MCF 10A (cell line): ENCODE results near the gene ZNF536. TPM values are rescaled to one million over a fixed set of nuclear protein-coding genes. Genes with fewer than 3 reads are reported as not detected.

ENCODE experiments used
- BruUV-seq: library from RNA; stranded (reverse); fragments of 400-500 nt; replicated peaks from 2 replicates; lab custom pipeline; 2021; lab: Mats Ljungman, UMichigan
- CTCF ChIA-PET: fragments of 300-600 bp; sonication (Branson Sonifier 250); formaldehyde crosslinking; extraction: SDS; loops from one replicate; lab custom pipeline; 2021; ENCODE audit warnings: antibody characterized with exemption, inconsistent platforms; lab: Yijun Ruan, JAX
- POLR2A ChIA-PET: fragments of 300-600, 350-650 bp; sonication (Branson Sonifier 250); formaldehyde crosslinking; extraction: SDS; loops from one replicate; lab custom pipeline; 2020; ENCODE audit warnings: antibody characterized with exemption, inconsistent platforms; lab: Yijun Ruan, JAX
- DNase-seq: peaks from one replicate; pipeline ENCODE4 v3.0.0-alpha.2; 2018; ENCODE audit not compliant: unreplicated experiment
- H3K27ac Mint-ChIP-seq: one replicate; pipeline ENCODE4 v1.8.0; 2022; ENCODE audit warnings: mild to moderate bottlenecking, low read depth, mixed read lengths; ENCODE audit not compliant: unreplicated experiment
- H3K27me3 Mint-ChIP-seq: one replicate; pipeline ENCODE4 v1.8.0; 2022; ENCODE audit warnings: mixed read lengths; ENCODE audit not compliant: insufficient read depth, unreplicated experiment
- H3K36me3 Mint-ChIP-seq: one replicate; pipeline ENCODE4 v1.8.0; 2022; ENCODE audit warnings: mild to moderate bottlenecking, moderate library complexity, mixed read lengths; ENCODE audit not compliant: insufficient read depth, unreplicated experiment
- H3K4me1 Mint-ChIP-seq: one replicate; pipeline ENCODE4 v1.8.0; 2022; ENCODE audit warnings: mixed read lengths; ENCODE audit not compliant: insufficient read depth, unreplicated experiment
- H3K4me3 Mint-ChIP-seq: one replicate; pipeline ENCODE4 v1.8.0; 2022; ENCODE audit warnings: mild to moderate bottlenecking, moderate library complexity, mixed read lengths; ENCODE audit not compliant: unreplicated experiment
- H3K9me3 Mint-ChIP-seq: one replicate; pipeline ENCODE4 v1.8.0; 2022; ENCODE audit warnings: mixed read lengths; ENCODE audit not compliant: unreplicated experiment
- intact Hi-C: fragments of 100-400 bp; cut with micrococcal nuclease; formaldehyde crosslinking; loops from 2 replicates; pipeline ENCODE4 v1.14.1; 2022
- total RNA-seq: library from RNA; stranded (reverse); gene quantifications from 2 replicates; pipeline ENCODE4 v1.2.3, GENCODE V29; 2022
- TF ChIP-seq, protein P1 (sequence below): fragments of 200-600 bp; IDR thresholded peaks from one replicate; pipeline ENCODE4 v1.8.0; 2022; ENCODE audit warnings: antibody characterized with exemption, mild to moderate bottlenecking; ENCODE audit not compliant: unreplicated experiment

Gene ZNF536
- total RNA-seq, 1 experiment from 2014 or later: not detected

GRCh38 chr19:30579419-30579818 is 207.2 kb downstream of the ZNF536 start:
- intact Hi-C loops: no loop called here
- no peak overlapping the region for H3K4me3 Mint-ChIP-seq
- H3K4me1 Mint-ChIP-seq: no peaks in the 10 kb centered on the region
- no peaks in the 10 kb centered on the region for H3K27me3 Mint-ChIP-seq
- H3K36me3 Mint-ChIP-seq: no peaks in the 10 kb centered on the region
- H3K9me3 Mint-ChIP-seq: peaks cover 61% of the 10 kb centered on the region
- DNase-seq: no peak
- no peak overlapping the region for H3K27ac Mint-ChIP-seq
- ChIA-PET CTCF (interaction anchor here (0.6 to 1.0 kb wide), 2 partner anchors 25 to 87 kb away, joined by 3 to 5 read pairs; no protein-coding TSS in a partner anchor), POLR2A (no interaction called here)
- no TSS peak for BruUV-seq
- TF ChIP-seq, protein P1, sequence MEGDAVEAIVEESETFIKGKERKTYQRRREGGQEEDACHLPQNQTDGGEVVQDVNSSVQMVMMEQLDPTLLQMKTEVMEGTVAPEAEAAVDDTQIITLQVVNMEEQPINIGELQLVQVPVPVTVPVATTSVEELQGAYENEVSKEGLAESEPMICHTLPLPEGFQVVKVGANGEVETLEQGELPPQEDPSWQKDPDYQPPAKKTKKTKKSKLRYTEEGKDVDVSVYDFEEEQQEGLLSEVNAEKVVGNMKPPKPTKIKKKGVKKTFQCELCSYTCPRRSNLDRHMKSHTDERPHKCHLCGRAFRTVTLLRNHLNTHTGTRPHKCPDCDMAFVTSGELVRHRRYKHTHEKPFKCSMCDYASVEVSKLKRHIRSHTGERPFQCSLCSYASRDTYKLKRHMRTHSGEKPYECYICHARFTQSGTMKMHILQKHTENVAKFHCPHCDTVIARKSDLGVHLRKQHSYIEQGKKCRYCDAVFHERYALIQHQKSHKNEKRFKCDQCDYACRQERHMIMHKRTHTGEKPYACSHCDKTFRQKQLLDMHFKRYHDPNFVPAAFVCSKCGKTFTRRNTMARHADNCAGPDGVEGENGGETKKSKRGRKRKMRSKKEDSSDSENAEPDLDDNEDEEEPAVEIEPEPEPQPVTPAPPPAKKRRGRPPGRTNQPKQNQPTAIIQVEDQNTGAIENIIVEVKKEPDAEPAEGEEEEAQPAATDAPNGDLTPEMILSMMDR: no peak

DNA sequence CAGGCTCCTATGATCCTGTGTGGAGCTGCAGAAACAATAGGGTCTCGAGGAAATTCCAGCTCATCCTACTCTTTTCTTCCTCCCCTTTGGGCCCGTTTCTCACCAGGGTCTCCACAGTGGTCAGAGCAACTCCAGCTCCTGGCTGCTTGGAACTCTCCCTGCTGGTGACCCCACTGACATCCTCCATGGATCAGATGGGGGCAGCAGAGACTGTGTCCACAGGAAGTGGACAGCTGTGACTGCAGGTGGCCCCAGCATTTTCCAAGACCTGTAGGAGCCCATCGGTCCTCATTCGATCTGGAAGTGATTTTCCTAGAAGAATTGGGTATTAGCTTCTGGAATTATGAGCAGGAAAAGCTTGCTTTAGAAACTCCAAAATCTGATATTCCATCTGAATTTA is 208.5 kb downstream of the ZNF536 start:
- TF ChIP-seq, protein P1: no peak
- H3K36me3 Mint-ChIP-seq: peaks cover 6% of the 10 kb centered on the region
- H3K27me3 Mint-ChIP-seq: no peaks in the 10 kb centered on the region
- H3K9me3 Mint-ChIP-seq: peaks cover 68% of the 10 kb centered on the region
- ChIA-PET POLR2A (no interaction called here), CTCF (interaction anchor here (0.6 kb wide), 1 partner anchor 110 kb away, joined by 3 read pairs; no protein-coding TSS in a partner anchor)
- BruUV-seq: no TSS peak
- H3K4me3 Mint-ChIP-seq: no peak overlapping the region
- H3K4me1 Mint-ChIP-seq: no peaks in the 10 kb centered on the region
- H3K27ac Mint-ChIP-seq: no peak overlapping the region
- DNase-seq: no peak
- intact Hi-C loops: no loop called here

- Mint-ChIP-seq H3K4me1 (no peaks in the 10 kb centered on the region), H3K4me3 (no peak overlapping the region), H3K9me3 (peaks cover 63% of the 10 kb centered on the region), H3K36me3 (peaks cover 6% of the 10 kb centered on the region), H3K27ac (no peak overlapping the region), H3K27me3 (no peaks in the 10 kb centered on the region)
- intact Hi-C loops: no loop called here
- TF ChIP-seq, protein P1: no peak
- no TSS peak for BruUV-seq
- ChIA-PET POLR2A (no interaction called here), CTCF (no interaction called here)
- DNase-seq: no peak
Measured at GRCh38 chr19:30584090-30584489, 211.9 kb downstream of the ZNF536 start.

GRCh38 chr19:30587869-30588268 is 215.7 kb downstream of the ZNF536 start:
- Mint-ChIP-seq H3K36me3 (peaks cover 6% of the 10 kb centered on the region), H3K27ac (no peak overlapping the region), H3K9me3 (peaks cover 53% of the 10 kb centered on the region), H3K27me3 (no peaks in the 10 kb centered on the region), H3K4me1 (no peaks in the 10 kb centered on the region), H3K4me3 (no peak overlapping the region)
- CTCF ChIA-PET: no interaction called here
- intact Hi-C loops: no loop called here
- POLR2A ChIA-PET: no interaction called here
- TF ChIP-seq, protein P1: no peak
- no TSS peak for BruUV-seq
- DNase-seq: no peak
